RWPE2 (cell line): ENCODE results near the gene ATOH8.

ENCODE experiments used
- ATAC-seq: fragments of 200-7000 bp; cut with Tn5 transposase; 3 replicates; pipeline ENCODE4 v1.9.1; 2021; ENCODE audit warnings: low read depth
- DNase-seq: peaks from one replicate; pipeline ENCODE4 v3.0.0-alpha.2; 2020; ENCODE audit warnings: low spot score
- H3K27ac ChIP-seq: fragments of 450-650 bp; 2 replicates; pipeline ENCODE4 v1.5.1; 2017; ENCODE audit warnings: mild to moderate bottlenecking; ENCODE audit not compliant: poor library complexity, severe bottlenecking
- H3K27me3 ChIP-seq: fragments of 250-450 bp; sonication (Bioruptor Pico); 2 replicates; pipeline ENCODE4 v1.5.1; 2021; ENCODE audit warnings: mild to moderate bottlenecking, moderate library complexity; ENCODE audit not compliant: insufficient read depth, poor library complexity, severe bottlenecking
- H3K36me3 ChIP-seq: fragments of 250-450 bp; sonication (Bioruptor Pico); 2 replicates; pipeline ENCODE4 v1.5.1; 2020; ENCODE audit warnings: low read depth, mild to moderate bottlenecking, moderate library complexity
- H3K4me1 ChIP-seq: fragments of 250-450 bp; sonication (Bioruptor Pico); 2 replicates; pipeline ENCODE4 v1.5.1; 2021; ENCODE audit warnings: mild to moderate bottlenecking, moderate library complexity; ENCODE audit not compliant: insufficient read depth, poor library complexity, severe bottlenecking
- H3K4me3 ChIP-seq: fragments of 250-450 bp; sonication (Bioruptor Pico); 2 replicates; pipeline ENCODE4 v1.5.1; 2021; ENCODE audit warnings: mild to moderate bottlenecking, moderate library complexity; ENCODE audit not compliant: severe bottlenecking
- H3K9me3 ChIP-seq: fragments of 250-450 bp; sonication (Bioruptor Pico); 2 replicates; pipeline ENCODE4 v1.5.1; 2021; ENCODE audit warnings: mild to moderate bottlenecking, moderate library complexity; ENCODE audit not compliant: severe bottlenecking
- TF ChIP-seq, protein P1 (sequence below): fragments of 450-650 bp; IDR thresholded peaks from one replicate; pipeline ENCODE4 v1.5.1; 2017; ENCODE audit warnings: mild to moderate bottlenecking, moderate library complexity; ENCODE audit not compliant: poor library complexity, severe bottlenecking

Gene ATOH8

DNA sequence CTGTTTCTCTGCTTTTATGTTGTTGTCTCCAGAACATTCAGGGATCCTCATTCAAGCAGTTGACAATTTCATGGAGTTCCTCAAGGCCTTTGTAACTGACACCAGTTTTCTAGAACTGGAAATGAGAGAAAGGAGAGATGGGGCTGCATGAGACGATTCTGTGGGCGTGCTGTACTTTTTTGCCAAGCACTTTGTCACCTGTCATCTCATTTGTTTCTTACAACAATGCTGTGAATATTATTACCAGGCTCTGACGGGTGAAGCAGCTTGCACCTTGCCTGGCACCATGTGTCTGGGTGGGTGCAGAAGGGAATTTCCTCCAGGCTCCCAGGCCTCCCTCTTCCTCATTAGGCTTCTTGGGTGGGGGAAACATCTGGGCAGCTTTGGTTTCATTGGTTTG lies 22.2 kb upstream of the ATOH8 start:
- no peaks in the 10 kb centered on the region for H3K9me3 ChIP-seq
- ATAC-seq (no peak), DNase-seq (no peak)
- H3K36me3 ChIP-seq, result no peaks in the 10 kb centered on the region
- no peaks in the 10 kb centered on the region for H3K27me3 ChIP-seq
- TF ChIP-seq, protein P1, sequence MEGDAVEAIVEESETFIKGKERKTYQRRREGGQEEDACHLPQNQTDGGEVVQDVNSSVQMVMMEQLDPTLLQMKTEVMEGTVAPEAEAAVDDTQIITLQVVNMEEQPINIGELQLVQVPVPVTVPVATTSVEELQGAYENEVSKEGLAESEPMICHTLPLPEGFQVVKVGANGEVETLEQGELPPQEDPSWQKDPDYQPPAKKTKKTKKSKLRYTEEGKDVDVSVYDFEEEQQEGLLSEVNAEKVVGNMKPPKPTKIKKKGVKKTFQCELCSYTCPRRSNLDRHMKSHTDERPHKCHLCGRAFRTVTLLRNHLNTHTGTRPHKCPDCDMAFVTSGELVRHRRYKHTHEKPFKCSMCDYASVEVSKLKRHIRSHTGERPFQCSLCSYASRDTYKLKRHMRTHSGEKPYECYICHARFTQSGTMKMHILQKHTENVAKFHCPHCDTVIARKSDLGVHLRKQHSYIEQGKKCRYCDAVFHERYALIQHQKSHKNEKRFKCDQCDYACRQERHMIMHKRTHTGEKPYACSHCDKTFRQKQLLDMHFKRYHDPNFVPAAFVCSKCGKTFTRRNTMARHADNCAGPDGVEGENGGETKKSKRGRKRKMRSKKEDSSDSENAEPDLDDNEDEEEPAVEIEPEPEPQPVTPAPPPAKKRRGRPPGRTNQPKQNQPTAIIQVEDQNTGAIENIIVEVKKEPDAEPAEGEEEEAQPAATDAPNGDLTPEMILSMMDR, result no peak
- no peak overlapping the region for H3K27ac ChIP-seq
- H3K4me3 ChIP-seq, result no peak overlapping the region
- no peaks in the 10 kb centered on the region for H3K4me1 ChIP-seq

DNA sequence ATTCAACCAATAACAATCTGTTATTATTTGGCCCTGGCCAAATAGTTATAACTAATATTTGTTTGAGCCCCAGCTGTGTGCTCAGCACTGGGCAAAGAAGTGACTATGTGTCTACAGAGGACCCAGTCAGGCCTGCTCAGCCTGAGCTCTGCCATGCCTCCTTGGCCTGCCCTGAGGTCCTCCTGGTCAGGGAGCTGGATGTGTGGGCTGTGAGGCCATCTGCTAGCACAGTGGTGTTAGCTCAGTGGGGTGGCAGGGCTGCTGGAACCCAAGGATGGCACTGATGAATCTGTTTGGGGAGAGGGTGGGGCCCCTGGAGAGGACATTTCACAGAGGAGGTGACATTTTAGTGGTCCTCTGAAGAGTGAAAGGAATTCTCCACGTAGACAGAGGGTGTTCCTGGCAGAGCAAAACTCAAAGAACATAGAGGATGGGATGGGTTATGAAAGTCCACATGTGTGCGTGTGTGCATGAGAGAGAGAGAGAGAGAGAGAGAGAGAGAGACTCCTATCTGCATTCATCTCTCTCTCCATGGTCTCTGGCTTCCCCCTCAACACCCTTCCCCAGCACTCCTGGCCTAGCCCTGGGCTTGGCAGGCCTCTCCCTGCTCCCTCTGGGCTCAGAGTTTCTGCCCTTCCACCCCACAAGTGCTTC lies 21.2 kb upstream of the ATOH8 start:
- TF ChIP-seq, protein P1, result no peak
- ATAC-seq, result no peak
- no peak for DNase-seq
- Histone ChIP-seq H3K36me3 (no peaks in the 10 kb centered on the region), H3K27ac (no peak overlapping the region), H3K4me3 (no peak overlapping the region), H3K9me3 (no peaks in the 10 kb centered on the region), H3K27me3 (no peaks in the 10 kb centered on the region), H3K4me1 (no peaks in the 10 kb centered on the region)

DNA sequence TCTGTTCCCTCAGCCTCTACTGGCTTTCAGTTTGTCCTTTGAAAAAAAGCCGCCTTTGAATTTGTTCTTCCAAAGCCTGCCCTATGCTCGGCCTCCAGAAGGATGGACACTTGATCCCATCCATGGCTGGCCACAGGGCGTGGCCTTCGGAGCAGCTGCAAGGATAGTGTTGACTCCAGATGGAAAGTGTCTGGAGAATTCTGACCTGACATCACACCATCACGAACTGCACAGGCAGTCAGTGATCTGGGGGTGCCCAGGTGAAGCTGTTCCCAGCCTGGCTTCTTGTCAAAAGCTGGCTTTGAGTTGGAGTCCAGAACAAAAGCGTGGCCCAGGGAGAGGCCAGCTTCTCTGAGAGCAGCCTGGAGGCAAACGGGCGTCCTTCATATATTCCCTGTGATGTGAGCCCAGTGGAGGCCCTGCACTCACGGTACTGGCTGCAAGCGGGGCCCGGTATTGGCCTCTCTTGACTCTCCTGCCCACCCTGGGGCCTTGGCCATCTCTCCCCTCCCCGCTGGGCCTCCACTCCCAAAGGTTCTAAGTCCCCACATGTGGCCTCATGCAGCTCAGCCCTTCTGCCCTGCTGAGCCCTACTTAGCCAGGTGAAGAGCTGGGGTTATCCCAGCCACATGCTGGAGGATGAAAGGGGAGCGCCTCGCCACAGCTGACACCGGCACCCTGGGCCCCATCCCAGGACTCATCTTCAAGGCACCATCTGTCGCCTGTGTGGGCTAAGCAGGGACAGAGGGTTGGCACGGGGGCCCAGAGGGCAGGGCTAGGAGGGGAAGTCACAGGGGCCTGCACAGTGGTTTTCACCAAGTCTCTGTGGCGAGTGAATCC lies 20.4 kb upstream of the ATOH8 start:
- H3K36me3 ChIP-seq, result no peaks in the 10 kb centered on the region
- DNase-seq, result no peak
- no peak overlapping the region for H3K27ac ChIP-seq
- H3K4me1 ChIP-seq, result no peaks in the 10 kb centered on the region
- TF ChIP-seq, protein P1, result no peak
- no peaks in the 10 kb centered on the region for H3K9me3 ChIP-seq
- no peak overlapping the region for H3K4me3 ChIP-seq
- H3K27me3 ChIP-seq, result no peaks in the 10 kb centered on the region
- no peak for ATAC-seq

DNA sequence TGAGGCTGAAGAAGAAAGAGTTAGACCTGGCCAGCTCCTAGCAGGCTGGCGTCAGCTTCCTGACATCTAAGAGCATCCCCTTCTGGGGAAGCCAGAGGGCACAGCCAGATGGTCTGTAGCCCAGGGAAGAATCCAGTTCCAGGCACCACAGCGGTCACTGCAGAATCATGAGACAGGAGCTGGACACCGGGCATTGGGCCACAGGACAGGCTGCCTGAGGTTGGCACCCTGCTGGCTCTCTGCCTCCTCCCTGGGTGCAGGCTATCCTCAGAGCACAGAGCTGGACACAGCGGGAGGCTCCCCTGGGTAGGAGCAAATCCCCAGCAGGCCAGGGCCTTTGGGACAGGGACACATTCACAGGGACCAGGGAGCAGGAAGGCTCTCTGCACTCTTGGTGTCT lies 19.8 kb upstream of the ATOH8 start:
- Histone ChIP-seq H3K9me3 (no peaks in the 10 kb centered on the region), H3K36me3 (no peaks in the 10 kb centered on the region), H3K27ac (no peak overlapping the region), H3K4me1 (no peaks in the 10 kb centered on the region), H3K27me3 (no peaks in the 10 kb centered on the region), H3K4me3 (no peak overlapping the region)
- TF ChIP-seq, protein P1, result no peak
- ATAC-seq (no peak), DNase-seq (no peak)
